Fibroblast of skin of scalp (primary cell): ENCODE measurements around the gene REV3L.
"Not testable (repeated sequence)": the region's sequence is repeated elsewhere in the genome, so short reads cannot be mapped to it uniquely, and the experiment has no call there.

Source experiments
- DNase-seq: peaks from one replicate; pipeline ENCODE4 v3.0.0-alpha.2; 2013

REV3L gene

GRCh38 chr6:111377558-111378120, 105.4 kb downstream of the REV3L start:
- DNase-seq: no peak

GRCh38 chr6:111367393-111368088, 115.5 kb downstream of the REV3L start:
- no peak for DNase-seq

- peak; percentile 50 for DNase-seq
Measured at GRCh38 chr6:111361648-111362047, 121.4 kb downstream of the REV3L start.

GRCh38 chr6:111358454-111358853, 124.6 kb downstream of the REV3L start:
- no peak for DNase-seq

GRCh38 chr6:111357705-111358104, 125.3 kb downstream of the REV3L start:
- DNase-seq: peak; percentile 66

GRCh38 chr6:111356551-111356950, 126.5 kb downstream of the REV3L start:
- DNase-seq: no peak

GRCh38 chr6:111354758-111355555, 128.1 kb downstream of the REV3L start:
- no peak for DNase-seq

- DNase-seq: no peak
Measured at GRCh38 chr6:111353912-111354462, 129.0 kb downstream of the REV3L start.

- no peak for DNase-seq
Measured at GRCh38 chr6:111347589-111347988, 135.4 kb downstream of the REV3L start.

GRCh38 chr6:111342913-111343312, 140.1 kb downstream of the REV3L start:
- no peak for DNase-seq

- DNase-seq: no peak
Measured at GRCh38 chr6:111339294-111339693, 143.7 kb downstream of the REV3L start.

GRCh38 chr6:111338843-111339242, 144.2 kb downstream of the REV3L start:
- DNase-seq: no peak

- no peak for DNase-seq
Measured at GRCh38 chr6:111337829-111338236, 145.2 kb downstream of the REV3L start.

GRCh38 chr6:111329882-111330633, 153.0 kb downstream of the REV3L start:
- DNase-seq: no peak

- DNase-seq: no peak
Measured at GRCh38 chr6:111326563-111326962, 156.5 kb downstream of the REV3L start.

- DNase-seq: no peak
Measured at GRCh38 chr6:111322145-111322544, 160.9 kb downstream of the REV3L start.

- DNase-seq: not testable (repeated sequence)
Measured at GRCh38 chr6:111307950-111308349, 175.1 kb downstream of the REV3L start.

GRCh38 chr6:111307275-111307858, 175.7 kb downstream of the REV3L start:
- DNase-seq: no peak

- no peak for DNase-seq
Measured at GRCh38 chr6:111306104-111306888, 176.7 kb downstream of the REV3L start.

GRCh38 chr6:111301946-111302345, 181.1 kb downstream of the REV3L start:
- no peak for DNase-seq
